Measurements from ENCODE around the gene KIR2DL1.
"Not testable (repeated sequence)": the region's sequence is repeated elsewhere in the genome, so short reads cannot be mapped to it uniquely, and the experiment has no call there.

DNA sequence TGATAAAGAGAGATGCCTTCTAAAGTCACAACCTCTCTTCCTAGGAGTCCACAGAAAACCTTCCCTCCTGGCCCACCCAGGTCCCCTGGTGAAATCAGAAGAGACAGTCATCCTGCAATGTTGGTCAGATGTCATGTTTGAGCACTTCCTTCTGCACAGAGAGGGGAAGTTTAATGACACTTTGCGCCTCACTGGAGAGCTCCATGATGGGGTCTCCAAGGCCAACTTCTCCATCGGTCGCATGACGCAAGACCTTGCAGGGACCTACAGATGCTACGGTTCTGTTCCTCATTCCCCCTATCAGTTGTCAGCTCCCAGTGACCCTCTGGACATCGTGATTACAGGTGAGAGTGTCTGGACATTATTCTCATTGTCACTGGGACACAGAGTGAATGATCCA lies 18.6 kb downstream of the KIR2DL1 start:
- not testable (repeated sequence) for TF ChIP-seq CTCF (conservative IDR thresholded peaks at IDR 0.05; ENCODE audit: low read length); EZH2phosphoT487 (IDR thresholded peaks at IDR 0.05; ENCODE audit: borderline replicate concordance, low read depth, low read length)

Data from OCI-LY7 (cell line).